ENCODE measurements around the gene GNAQ. TPM values are rescaled to one million over a fixed set of nuclear protein-coding genes. Genes with fewer than 3 reads are reported as not detected.

GNAQ gene
- polyA plus RNA-seq, 1 donor (not counting 4 experiments of a cell fraction or from before 2014, with no cell fraction given): 64.3 TPM

GRCh38 chr9:77744841-77745430 lies 286.7 kb downstream of the GNAQ start:
- H3K27ac ChIP-seq (ENCODE audit: control insufficient read depth, insufficient read depth, low read length): no peak overlapping the region
- FAIRE-seq (no peak), DNase-seq (ENCODE audit: low read depth, low spot score) (no peak)
- dilution Hi-C loops (cut with MboI; ENCODE audit: extremely low pct_ligation_motif_present, low sequenced_read_pairs): no loop called here
- no peaks in the 10 kb centered on the region for H3K9me1 ChIP-seq (ENCODE audit: control insufficient read depth, extremely low read depth, insufficient read depth, low read length)
- H3K79me2 ChIP-seq (ENCODE audit: control insufficient read depth, insufficient read depth, low read length): no peaks in the 10 kb centered on the region
- no peak overlapping the region for H3K4me3 ChIP-seq (ENCODE audit: control insufficient read depth in 2 of 3, extremely low read depth in 1 of 3, insufficient read depth in 2 of 3, low read depth in 1 of 3, low read length in 3 of 3)
- H3K9ac ChIP-seq (ENCODE audit: control insufficient read depth, extremely low read depth, insufficient read depth, low read length): no peak overlapping the region
- H4K20me1 ChIP-seq (ENCODE audit: control insufficient read depth, extremely low read depth, insufficient read depth, low read length): no peaks in the 10 kb centered on the region
- TF ChIP-seq, protein P1, sequence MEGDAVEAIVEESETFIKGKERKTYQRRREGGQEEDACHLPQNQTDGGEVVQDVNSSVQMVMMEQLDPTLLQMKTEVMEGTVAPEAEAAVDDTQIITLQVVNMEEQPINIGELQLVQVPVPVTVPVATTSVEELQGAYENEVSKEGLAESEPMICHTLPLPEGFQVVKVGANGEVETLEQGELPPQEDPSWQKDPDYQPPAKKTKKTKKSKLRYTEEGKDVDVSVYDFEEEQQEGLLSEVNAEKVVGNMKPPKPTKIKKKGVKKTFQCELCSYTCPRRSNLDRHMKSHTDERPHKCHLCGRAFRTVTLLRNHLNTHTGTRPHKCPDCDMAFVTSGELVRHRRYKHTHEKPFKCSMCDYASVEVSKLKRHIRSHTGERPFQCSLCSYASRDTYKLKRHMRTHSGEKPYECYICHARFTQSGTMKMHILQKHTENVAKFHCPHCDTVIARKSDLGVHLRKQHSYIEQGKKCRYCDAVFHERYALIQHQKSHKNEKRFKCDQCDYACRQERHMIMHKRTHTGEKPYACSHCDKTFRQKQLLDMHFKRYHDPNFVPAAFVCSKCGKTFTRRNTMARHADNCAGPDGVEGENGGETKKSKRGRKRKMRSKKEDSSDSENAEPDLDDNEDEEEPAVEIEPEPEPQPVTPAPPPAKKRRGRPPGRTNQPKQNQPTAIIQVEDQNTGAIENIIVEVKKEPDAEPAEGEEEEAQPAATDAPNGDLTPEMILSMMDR (optimal IDR thresholded peaks at IDR 0.05 in 1 of 3, IDR thresholded peaks at IDR 0.05 in 1 of 3, conservative IDR thresholded peaks at IDR 0.05 in 1 of 3; ENCODE audit: extremely low read depth in 1 of 3, insufficient read depth in 2 of 3, low read length in 3 of 3): no peak
- H3K27me3 ChIP-seq (ENCODE audit: control insufficient read depth, extremely low read depth, insufficient read depth, low read length): no peaks in the 10 kb centered on the region
- H3K4me2 ChIP-seq (ENCODE audit: control insufficient read depth, extremely low read depth, insufficient read depth, low read depth, low read length): peak overlapping the region; percentile 13
- H3K4me1 ChIP-seq (ENCODE audit: control insufficient read depth, extremely low read depth, insufficient read depth, low read length): peaks cover 7% of the 10 kb centered on the region
- no peaks in the 10 kb centered on the region for H3K9me3 ChIP-seq (ENCODE audit: control insufficient read depth, low read depth, low read length)
- H2AFZ ChIP-seq (ENCODE audit: control insufficient read depth, low read length): no peak overlapping the region
- H3K36me3 ChIP-seq (ENCODE audit: control insufficient read depth in 2 of 2, extremely low read depth in 1 of 2, insufficient read depth in 2 of 2, low read length in 2 of 2): peaks cover 0 to 2% of the 10 kb centered on the region in 2 experiments

DNA sequence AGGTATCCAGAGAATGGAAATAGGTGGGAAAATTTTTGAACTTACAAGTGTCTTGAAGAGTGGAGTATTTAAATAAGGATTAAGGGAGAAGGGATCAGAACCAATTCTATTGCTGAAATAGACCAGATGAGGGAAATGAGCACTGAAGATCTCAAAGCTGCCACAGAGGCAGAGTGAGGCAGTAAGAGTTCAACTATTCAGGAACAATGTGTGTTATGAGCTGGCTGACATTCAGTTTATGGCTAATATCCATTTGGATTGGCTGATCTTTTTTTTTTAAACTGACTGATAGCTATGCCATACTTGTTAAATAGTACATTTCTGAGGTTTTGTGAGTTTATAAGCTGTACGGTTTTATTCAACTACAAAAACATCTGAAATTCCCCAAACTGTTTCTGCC lies 288.2 kb downstream of the GNAQ start:
- no peak overlapping the region for H3K4me3 ChIP-seq (ENCODE audit: control insufficient read depth in 2 of 3, extremely low read depth in 1 of 3, insufficient read depth in 2 of 3, low read depth in 1 of 3, low read length in 3 of 3)
- dilution Hi-C loops (cut with MboI; ENCODE audit: extremely low pct_ligation_motif_present, low sequenced_read_pairs): no loop called here

More for the DNA sequence above, 288.2 kb downstream of the GNAQ start:
- H3K27ac ChIP-seq (ENCODE audit: control insufficient read depth, insufficient read depth, low read length): no peak overlapping the region
- no peak for DNase-seq (ENCODE audit: low read depth, low spot score)
- peaks cover 7% of the 10 kb centered on the region for H3K4me1 ChIP-seq (ENCODE audit: control insufficient read depth, extremely low read depth, insufficient read depth, low read length)
- no peaks in the 10 kb centered on the region for H3K9me1 ChIP-seq (ENCODE audit: control insufficient read depth, extremely low read depth, insufficient read depth, low read length)
- no peaks in the 10 kb centered on the region for H3K9me3 ChIP-seq (ENCODE audit: control insufficient read depth, low read depth, low read length)
- no peak for TF ChIP-seq EZH2 (IDR thresholded peaks at IDR 0.05; ENCODE audit: low read length)
- TF ChIP-seq, protein P1 (optimal IDR thresholded peaks at IDR 0.05 in 1 of 3, IDR thresholded peaks at IDR 0.05 in 1 of 3, conservative IDR thresholded peaks at IDR 0.05 in 1 of 3; ENCODE audit: extremely low read depth in 1 of 3, insufficient read depth in 2 of 3, low read length in 3 of 3): no peak
- H3K4me2 ChIP-seq (ENCODE audit: control insufficient read depth, extremely low read depth, insufficient read depth, low read depth, low read length): no peak overlapping the region
- no peaks in the 10 kb centered on the region for H3K79me2 ChIP-seq (ENCODE audit: control insufficient read depth, insufficient read depth, low read length)
- H3K36me3 ChIP-seq (ENCODE audit: control insufficient read depth in 2 of 2, extremely low read depth in 1 of 2, insufficient read depth in 2 of 2, low read length in 2 of 2): no peaks in the 10 kb centered on the region
- no peak overlapping the region for H3K9ac ChIP-seq (ENCODE audit: control insufficient read depth, extremely low read depth, insufficient read depth, low read length)
- FAIRE-seq: no peak
- H2AFZ ChIP-seq (ENCODE audit: control insufficient read depth, low read length): no peak overlapping the region
- H3K27me3 ChIP-seq (ENCODE audit: control insufficient read depth, extremely low read depth, insufficient read depth, low read length): no peaks in the 10 kb centered on the region
- no peaks in the 10 kb centered on the region for H4K20me1 ChIP-seq (ENCODE audit: control insufficient read depth, extremely low read depth, insufficient read depth, low read length)

Measured in keratinocyte (primary cell).